Adipocyte (in vitro differentiated cells): ENCODE results near the gene R3HDM1.
A peak's percentile ranks its signal among the peaks of the same experiment; 100 is the strongest.

Experiments used
- DNase-seq: peaks from one replicate; pipeline ENCODE4 v3.0.0-alpha.2; 2015; ENCODE audit warnings: low read depth
- H3K27me3 ChIP-seq: replicated peaks from 2 replicates; pipeline ENCODE4 v1.7.0; 2013; ENCODE audit warnings: mild to moderate bottlenecking, low read length, moderate library complexity; ENCODE audit not compliant: control insufficient read depth, insufficient read depth
- H3K36me3 ChIP-seq: 2 replicates; pipeline ENCODE4 v1.7.0; 2013; ENCODE audit warnings: low read length, mild to moderate bottlenecking, moderate library complexity; ENCODE audit not compliant: control insufficient read depth, insufficient read depth, severe bottlenecking
- H3K4me1 ChIP-seq: 2 replicates; pipeline ENCODE4 v1.7.0; 2013; ENCODE audit warnings: mild to moderate bottlenecking, low read length, moderate library complexity; ENCODE audit not compliant: control insufficient read depth, insufficient read depth
- H3K4me3 ChIP-seq: 2 replicates; pipeline ENCODE4 v1.7.0; 2013; ENCODE audit warnings: mild to moderate bottlenecking, low read length, moderate library complexity
- H3K9ac ChIP-seq: 2 replicates; pipeline ENCODE4 v1.7.0; 2013; ENCODE audit warnings: mild to moderate bottlenecking, low read length, moderate library complexity
- H3K9me3 ChIP-seq: 2 replicates; pipeline ENCODE4 v1.7.0; 2013; ENCODE audit warnings: mild to moderate bottlenecking, low read length, moderate library complexity; ENCODE audit not compliant: control insufficient read depth

R3HDM1 gene

GRCh38 chr2:135570884-135571283, 39.6 kb downstream of the R3HDM1 start:
- Histone ChIP-seq H3K4me3 (no peak overlapping the region), H3K27me3 (no peaks in the 10 kb centered on the region), H3K4me1 (no peaks in the 10 kb centered on the region), H3K9ac (no peak overlapping the region), H3K36me3 (peaks cover 17% of the 10 kb centered on the region), H3K9me3 (no peaks in the 10 kb centered on the region)
- DNase-seq = peak; percentile 41

- Histone ChIP-seq H3K36me3 (peaks cover 19% of the 10 kb centered on the region), H3K4me1 (no peaks in the 10 kb centered on the region), H3K27me3 (no peaks in the 10 kb centered on the region), H3K9ac (no peak overlapping the region), H3K9me3 (no peaks in the 10 kb centered on the region), H3K4me3 (no peak overlapping the region)
- no peak for DNase-seq
Observed at GRCh38 chr2:135573620-135574019, 42.3 kb downstream of the R3HDM1 start.

DNA sequence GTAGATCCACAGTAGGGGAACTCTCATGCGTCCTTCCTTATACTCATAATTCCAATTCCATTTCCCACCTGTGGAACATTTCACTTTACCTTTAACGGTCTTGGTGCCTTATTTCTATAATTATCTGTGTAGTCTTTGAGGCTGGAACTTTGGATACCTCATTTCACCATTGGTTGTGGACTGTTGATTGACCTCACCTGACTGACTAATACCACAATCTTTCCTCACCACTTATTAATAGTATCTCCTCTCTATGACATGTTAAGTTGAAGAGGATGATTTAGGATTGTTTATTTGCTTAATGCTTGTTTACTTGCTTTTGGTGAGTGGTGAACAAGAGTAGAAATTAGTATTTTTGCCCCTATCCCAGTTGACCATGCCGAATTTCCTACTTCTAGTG, 50.0 kb downstream of the R3HDM1 start:
- H3K4me3 ChIP-seq = no peak overlapping the region
- peaks cover 2% of the 10 kb centered on the region for H3K36me3 ChIP-seq
- no peaks in the 10 kb centered on the region for H3K4me1 ChIP-seq
- no peak overlapping the region for H3K9ac ChIP-seq
- H3K9me3 ChIP-seq = no peaks in the 10 kb centered on the region
- no peak for DNase-seq
- no peaks in the 10 kb centered on the region for H3K27me3 ChIP-seq

GRCh38 chr2:135582383-135582782, 51.1 kb downstream of the R3HDM1 start:
- no peaks in the 10 kb centered on the region for H3K36me3 ChIP-seq
- H3K9me3 ChIP-seq = no peaks in the 10 kb centered on the region
- H3K9ac ChIP-seq = no peak overlapping the region
- no peaks in the 10 kb centered on the region for H3K4me1 ChIP-seq
- H3K4me3 ChIP-seq = no peak overlapping the region
- DNase-seq = no peak
- H3K27me3 ChIP-seq = no peaks in the 10 kb centered on the region

GRCh38 chr2:135585586-135585985, 54.3 kb downstream of the R3HDM1 start:
- Histone ChIP-seq H3K27me3 (no peaks in the 10 kb centered on the region), H3K9ac (no peak overlapping the region), H3K4me3 (no peak overlapping the region), H3K36me3 (no peaks in the 10 kb centered on the region), H3K9me3 (no peaks in the 10 kb centered on the region), H3K4me1 (no peaks in the 10 kb centered on the region)
- peak; percentile 25 for DNase-seq

- Histone ChIP-seq H3K4me3 (no peak overlapping the region), H3K36me3 (no peaks in the 10 kb centered on the region), H3K9me3 (no peaks in the 10 kb centered on the region), H3K9ac (no peak overlapping the region), H3K4me1 (no peaks in the 10 kb centered on the region), H3K27me3 (no peaks in the 10 kb centered on the region)
- DNase-seq = peak; percentile 7
Observed at GRCh38 chr2:135586148-135586547, 54.9 kb downstream of the R3HDM1 start.

DNA sequence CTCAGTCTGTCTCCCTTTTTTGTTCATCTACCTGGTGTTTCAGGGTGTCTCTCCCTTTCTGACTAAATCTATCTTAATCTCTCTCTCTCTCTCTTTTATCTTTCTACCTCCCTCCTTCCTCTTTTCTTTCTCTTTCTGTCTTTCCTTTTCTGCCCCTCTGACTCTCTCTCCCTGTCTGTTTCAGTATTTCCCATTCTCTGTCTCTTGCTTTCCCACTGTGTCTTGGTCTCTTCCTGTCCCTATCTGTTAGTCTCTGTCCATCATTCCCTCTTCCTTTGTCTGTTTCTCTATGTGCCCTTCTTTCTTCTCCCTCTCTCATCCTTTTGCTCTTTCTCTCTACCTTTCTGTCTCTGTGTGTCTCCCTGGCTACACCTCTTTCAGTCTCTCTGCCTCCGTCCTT, 56.7 kb downstream of the R3HDM1 start:
- Histone ChIP-seq H3K4me3 (no peak overlapping the region), H3K27me3 (no peaks in the 10 kb centered on the region), H3K9ac (no peak overlapping the region), H3K4me1 (no peaks in the 10 kb centered on the region), H3K9me3 (peaks cover 9% of the 10 kb centered on the region), H3K36me3 (peaks cover 4% of the 10 kb centered on the region)
- DNase-seq = no peak

DNA sequence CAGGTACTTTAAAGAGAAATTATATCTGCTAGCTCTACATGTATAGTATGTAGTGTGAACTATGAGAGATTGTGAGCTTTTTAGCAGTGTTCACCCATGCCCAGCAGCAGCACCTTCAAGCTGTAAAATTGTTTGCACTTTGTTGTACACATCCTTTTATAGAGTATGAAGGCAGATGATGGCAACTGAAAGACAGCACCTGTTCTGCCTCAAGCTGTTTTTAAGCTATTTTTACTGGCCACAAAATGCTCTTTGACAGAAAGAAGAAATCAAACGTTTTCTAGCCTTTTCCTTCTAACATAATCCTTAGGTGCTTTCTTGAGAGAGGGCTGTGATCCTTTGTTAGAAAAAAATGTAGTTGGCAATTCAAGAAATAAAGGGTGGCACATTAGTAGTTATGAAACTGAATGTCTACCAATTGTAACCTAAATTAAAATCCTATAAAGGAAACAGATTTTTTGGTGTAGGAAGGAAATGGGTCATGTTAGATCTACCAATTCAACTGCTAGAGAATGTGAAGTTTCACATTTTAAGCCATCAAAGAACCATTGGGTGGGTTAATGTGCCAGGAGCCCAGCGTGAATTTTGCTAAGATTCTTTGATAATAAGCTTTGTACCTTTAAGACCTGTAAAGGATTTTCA, 59.5 kb downstream of the R3HDM1 start:
- no peaks in the 10 kb centered on the region for H3K27me3 ChIP-seq
- H3K4me1 ChIP-seq = no peaks in the 10 kb centered on the region
- DNase-seq = no peak
- H3K36me3 ChIP-seq = peaks cover 4% of the 10 kb centered on the region
- no peak overlapping the region for H3K9ac ChIP-seq
- H3K4me3 ChIP-seq = no peak overlapping the region
- H3K9me3 ChIP-seq = peaks cover 9% of the 10 kb centered on the region

DNA sequence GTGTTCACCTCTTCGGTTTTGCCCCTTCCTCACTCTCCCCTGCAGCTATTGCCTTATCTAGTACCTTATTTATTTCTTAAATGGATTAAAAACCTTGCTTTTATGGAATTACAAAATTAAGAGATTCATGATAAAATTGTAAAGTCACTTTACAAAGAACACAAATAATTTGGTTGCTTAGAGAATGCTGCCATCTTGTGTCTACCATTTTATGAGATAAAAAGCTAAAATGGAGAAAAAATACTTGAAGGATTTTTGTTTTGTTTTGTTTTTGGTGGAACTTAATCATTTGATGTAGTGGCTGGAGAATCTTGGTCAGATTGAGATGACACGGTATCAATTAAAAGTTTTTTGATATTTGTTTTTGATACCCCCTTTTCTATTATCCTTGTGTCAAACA, 69.6 kb downstream of the R3HDM1 start:
- H3K4me1 ChIP-seq = peaks cover 7% of the 10 kb centered on the region
- peaks cover 20% of the 10 kb centered on the region for H3K36me3 ChIP-seq
- peak; percentile 58 for DNase-seq
- H3K27me3 ChIP-seq = no peaks in the 10 kb centered on the region
- H3K9ac ChIP-seq = no peak overlapping the region
- H3K9me3 ChIP-seq = no peaks in the 10 kb centered on the region
- H3K4me3 ChIP-seq = no peak overlapping the region

- DNase-seq = no peak
Observed at GRCh38 chr2:135603543-135603942, 72.3 kb downstream of the R3HDM1 start.

GRCh38 chr2:135607561-135607960, 76.3 kb downstream of the R3HDM1 start:
- Histone ChIP-seq H3K27me3 (no peaks in the 10 kb centered on the region), H3K4me3 (no peak overlapping the region), H3K4me1 (peaks cover 7% of the 10 kb centered on the region), H3K36me3 (peaks cover 23% of the 10 kb centered on the region), H3K9me3 (no peaks in the 10 kb centered on the region), H3K9ac (no peak overlapping the region)
- no peak for DNase-seq

More at GRCh38 chr2:135603543-135603942, 72.3 kb downstream of the R3HDM1 start:
- Histone ChIP-seq H3K9me3 (no peaks in the 10 kb centered on the region), H3K27me3 (no peaks in the 10 kb centered on the region), H3K9ac (no peak overlapping the region), H3K4me1 (peaks cover 7% of the 10 kb centered on the region), H3K4me3 (no peak overlapping the region), H3K36me3 (peaks cover 23% of the 10 kb centered on the region)

DNA sequence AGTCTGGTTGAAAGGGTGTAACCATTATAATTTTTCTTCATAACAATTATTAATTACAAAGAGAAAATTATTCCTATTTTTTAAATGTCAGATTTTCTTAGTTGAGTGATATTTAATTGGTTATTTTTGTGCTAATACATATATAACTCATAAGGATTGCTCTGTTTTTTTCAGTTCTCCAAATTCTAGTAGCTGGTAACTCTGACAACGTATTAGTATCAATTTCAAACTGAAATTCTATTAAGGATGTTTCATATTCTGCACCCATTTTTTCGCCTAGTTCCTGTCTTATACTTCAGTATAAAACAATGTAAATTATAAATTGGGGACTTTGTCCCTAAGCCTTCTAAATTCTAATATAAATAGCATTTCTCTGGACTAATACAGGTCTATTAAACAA, 81.0 kb downstream of the R3HDM1 start:
- Histone ChIP-seq H3K27me3 (no peaks in the 10 kb centered on the region), H3K4me3 (no peak overlapping the region), H3K36me3 (no peaks in the 10 kb centered on the region), H3K9ac (no peak overlapping the region), H3K9me3 (no peaks in the 10 kb centered on the region), H3K4me1 (no peaks in the 10 kb centered on the region)
- DNase-seq = no peak
